Duodenal mucosa (tissue), 2 donors: Measurements from ENCODE around the gene ZNF574.
"Not testable (repeated sequence)": the region's sequence is repeated elsewhere in the genome, so short reads cannot be mapped to it uniquely, and the experiment has no call there.

ENCODE experiments used
- H3K27ac ChIP-seq: one replicate; pipeline ENCODE4 v1.7.0; 2013; ENCODE audit warnings: low read depth, low read length
- H3K27me3 ChIP-seq, 2 donors: one replicate each; pipeline ENCODE4 v1.7.0; 2013; ENCODE audit warnings: low read length in 2 of 2, control low read depth in 1 of 2; ENCODE audit not compliant: insufficient read depth in 2 of 2, control insufficient read depth in 1 of 2
- H3K36me3 ChIP-seq, 2 donors: one replicate each; pipeline ENCODE4 v1.7.0; 2013; ENCODE audit warnings: low read length in 2 of 2, control low read depth in 1 of 2; ENCODE audit not compliant: insufficient read depth in 2 of 2, control insufficient read depth in 1 of 2
- H3K4me1 ChIP-seq, 2 donors: one replicate each; pipeline ENCODE4 v1.7.0; 2013; ENCODE audit warnings: low read length in 2 of 2, control low read depth in 1 of 2; ENCODE audit not compliant: insufficient read depth in 2 of 2, control insufficient read depth in 1 of 2
- H3K4me3 ChIP-seq, 2 donors: one replicate each; pipeline ENCODE4 v1.7.0; 2013; ENCODE audit warnings: low read length in 2 of 2, low read depth in 1 of 2
- H3K9ac ChIP-seq, 2 donors: one replicate each; pipeline ENCODE4 v1.7.0; 2013; ENCODE audit warnings: low read length in 2 of 2, low read depth in 1 of 2
- H3K9me3 ChIP-seq, 2 donors: one replicate each; pipeline ENCODE4 v1.7.0; 2013; ENCODE audit warnings: low read length in 2 of 2, control low read depth in 1 of 2; ENCODE audit not compliant: control insufficient read depth in 1 of 2

ZNF574 gene

DNA sequence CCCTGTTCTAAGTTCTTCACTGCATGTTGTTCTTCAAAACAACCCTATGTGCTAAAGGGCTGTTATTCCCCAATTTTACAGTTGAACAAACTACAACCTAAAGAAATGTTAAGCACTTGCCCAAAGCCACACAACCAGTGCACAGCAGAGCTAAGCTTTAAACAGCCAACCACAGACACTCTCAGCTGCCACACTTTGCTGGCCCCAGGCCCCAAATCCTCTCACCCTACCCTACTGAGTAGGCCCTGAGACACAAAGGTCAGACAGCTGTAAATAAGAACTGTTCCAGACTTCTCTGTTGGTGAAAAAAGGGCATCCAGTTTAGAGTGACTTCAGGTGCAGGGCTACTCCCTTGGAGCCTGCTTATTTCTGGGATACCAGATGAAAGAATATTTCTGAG is 35.9 kb upstream of the ZNF574 start:
- H3K9ac ChIP-seq, result no peak overlapping the region
- H3K36me3 ChIP-seq, result no peaks in the 10 kb centered on the region
- H3K27ac ChIP-seq, result no peak overlapping the region

GRCh38 chr19:42040491-42040890 is 35.5 kb upstream of the ZNF574 start:
- not testable (repeated sequence) for H3K9ac ChIP-seq, H3K9me3 ChIP-seq, H3K36me3 ChIP-seq, H3K4me3 ChIP-seq, H3K4me1 ChIP-seq, H3K27me3 ChIP-seq, H3K27ac ChIP-seq

More for the DNA sequence above, 35.9 kb upstream of the ZNF574 start:
- no peak overlapping the region for H3K4me3 ChIP-seq
- no peaks in the 10 kb centered on the region for H3K9me3 ChIP-seq
- H3K4me1 ChIP-seq, result no peaks in the 10 kb centered on the region
- H3K27me3 ChIP-seq, result no peaks in the 10 kb centered on the region

GRCh38 chr19:42042455-42043170 is 33.4 kb upstream of the ZNF574 start:
- Histone ChIP-seq H3K4me1 (no peaks in the 10 kb centered on the region), H3K4me3 (no peak overlapping the region), H3K9ac (no peak overlapping the region), H3K36me3 (no peaks in the 10 kb centered on the region), H3K27ac (no peak overlapping the region), H3K27me3 (no peaks in the 10 kb centered on the region), H3K9me3 (no peaks in the 10 kb centered on the region)

DNA sequence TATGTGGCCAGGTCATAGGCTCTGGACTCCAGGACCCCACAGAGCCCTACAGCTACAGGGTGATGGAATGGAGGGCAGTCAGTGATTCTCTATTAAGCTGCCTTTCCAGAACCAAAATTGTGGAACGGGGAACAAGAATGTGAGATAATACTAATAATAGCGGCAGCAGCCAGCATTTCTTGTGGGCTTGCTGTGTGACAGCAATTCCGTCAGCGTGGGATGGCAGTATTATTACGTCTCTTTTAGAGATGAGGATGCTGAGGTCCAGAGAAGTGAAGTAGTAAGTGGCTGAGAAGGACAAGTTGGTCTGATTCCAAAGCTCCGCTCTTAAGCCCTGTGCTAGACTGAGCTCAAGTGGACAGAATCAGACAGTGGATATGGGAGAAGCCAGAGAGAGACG is 30.4 kb upstream of the ZNF574 start:
- H3K9me3 ChIP-seq, result no peaks in the 10 kb centered on the region
- no peaks in the 10 kb centered on the region for H3K27me3 ChIP-seq
- no peak overlapping the region for H3K27ac ChIP-seq
- H3K9ac ChIP-seq, result no peak overlapping the region
- H3K4me3 ChIP-seq, result no peak overlapping the region
- no peaks in the 10 kb centered on the region for H3K36me3 ChIP-seq
- H3K4me1 ChIP-seq, result peaks cover 6 to 10% of the 10 kb centered on the region in 2 donors

- H3K4me1 ChIP-seq, result peaks cover 6 to 10% of the 10 kb centered on the region in 2 donors
- H3K27me3 ChIP-seq, result no peaks in the 10 kb centered on the region
- H3K27ac ChIP-seq, result no peak overlapping the region
- H3K9ac ChIP-seq, result peak overlapping the region in 1 of 2 donors; percentile 43
- H3K9me3 ChIP-seq, result no peaks in the 10 kb centered on the region
- H3K4me3 ChIP-seq, result peak overlapping the region; percentile 52 to 65
- H3K36me3 ChIP-seq, result no peaks in the 10 kb centered on the region
These were observed 27.0 kb upstream of the ZNF574 start for GRCh38 chr19:42048992-42049391.

DNA sequence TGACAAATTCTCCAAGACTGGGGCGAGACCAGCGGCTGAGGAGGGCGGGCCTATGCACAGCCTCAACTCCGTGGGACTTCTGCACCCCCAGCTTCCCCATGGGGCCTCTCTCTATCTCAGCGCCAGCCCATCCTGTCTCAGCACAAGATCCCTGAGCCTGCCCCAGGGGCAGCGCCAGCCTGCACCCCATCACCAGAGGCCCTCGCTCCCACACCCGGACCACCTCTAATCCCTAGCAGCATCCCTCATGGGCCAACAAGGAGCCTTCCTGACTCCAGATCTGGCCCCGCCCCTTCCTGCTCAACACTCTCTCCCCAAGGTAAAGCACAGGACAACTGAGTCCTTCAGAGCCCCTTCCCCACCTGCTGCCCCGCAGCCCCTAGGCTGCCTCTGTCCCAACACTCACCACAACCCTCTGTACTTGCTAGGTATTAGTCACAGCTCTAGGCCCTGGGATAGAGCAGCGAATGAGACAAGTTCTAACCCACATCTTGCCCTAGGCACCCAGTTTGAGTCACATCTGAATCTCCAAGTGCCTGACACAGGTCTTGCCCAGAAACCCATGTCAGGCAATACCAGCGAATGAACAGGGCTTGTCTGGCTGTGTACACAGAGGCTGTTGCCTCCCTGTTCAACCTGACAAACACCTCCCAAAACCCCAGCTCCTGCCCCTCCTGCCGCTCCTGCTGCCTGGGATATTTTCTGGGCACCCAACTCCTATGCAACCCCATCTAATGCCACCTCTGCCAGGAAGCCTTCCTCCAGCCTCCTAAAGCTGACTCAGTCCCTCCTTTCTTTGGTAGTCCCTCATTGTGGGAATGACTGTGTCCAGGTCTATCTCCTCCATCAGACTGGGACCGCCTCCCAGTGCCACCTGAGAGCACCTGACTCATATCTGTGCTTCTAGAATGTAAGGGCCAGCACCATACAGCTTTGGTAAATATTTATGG is 24.5 kb upstream of the ZNF574 start:
- no peak overlapping the region for H3K4me3 ChIP-seq
- peaks cover 6 to 10% of the 10 kb centered on the region in 2 donors for H3K4me1 ChIP-seq
- H3K27me3 ChIP-seq, result no peaks in the 10 kb centered on the region
- no peaks in the 10 kb centered on the region for H3K36me3 ChIP-seq
- no peak overlapping the region for H3K9ac ChIP-seq
- no peak overlapping the region for H3K27ac ChIP-seq
- no peaks in the 10 kb centered on the region for H3K9me3 ChIP-seq

DNA sequence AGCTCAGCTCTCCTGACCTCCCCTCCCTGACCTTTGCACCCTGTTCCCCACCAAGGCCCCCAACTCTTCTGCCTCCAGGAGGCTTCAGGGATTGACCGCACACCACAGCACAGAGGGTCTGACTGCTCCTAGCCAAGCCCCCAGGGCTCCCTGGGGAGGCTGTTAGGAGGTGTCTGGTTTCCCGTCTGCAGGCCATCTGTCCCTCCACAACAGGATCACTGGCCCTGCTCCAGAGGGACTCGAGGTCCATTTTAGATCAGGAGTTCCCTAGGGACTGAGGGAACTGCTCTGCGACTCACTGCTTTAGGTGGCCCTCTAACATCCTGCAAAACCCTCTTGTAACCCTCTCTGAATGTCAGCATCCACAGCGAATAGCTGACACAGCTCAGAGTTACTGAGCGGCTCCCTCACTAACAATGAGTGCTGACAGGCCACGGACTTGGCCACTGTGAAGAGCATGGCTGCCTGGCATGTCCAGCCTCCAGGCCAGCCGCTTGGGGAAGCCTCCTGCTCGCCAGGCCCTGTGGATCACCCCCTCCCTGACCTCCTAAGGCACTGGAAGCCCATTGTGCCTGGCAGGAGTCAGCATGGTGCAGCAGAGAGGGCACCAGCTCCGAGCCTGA is 23.6 kb upstream of the ZNF574 start:
- no peaks in the 10 kb centered on the region for H3K36me3 ChIP-seq
- no peak overlapping the region for H3K4me3 ChIP-seq
- peaks cover 6 to 10% of the 10 kb centered on the region in 2 donors for H3K4me1 ChIP-seq
- no peak overlapping the region for H3K9ac ChIP-seq
- no peaks in the 10 kb centered on the region for H3K27me3 ChIP-seq
- H3K27ac ChIP-seq, result no peak overlapping the region
- no peaks in the 10 kb centered on the region for H3K9me3 ChIP-seq

GRCh38 chr19:42053037-42053935 is 22.7 kb upstream of the ZNF574 start:
- Histone ChIP-seq H3K36me3 (no peaks in the 10 kb centered on the region), H3K27ac (no peak overlapping the region), H3K27me3 (no peaks in the 10 kb centered on the region), H3K4me1 (peaks cover 6 to 10% of the 10 kb centered on the region in 2 donors), H3K4me3 (no peak overlapping the region), H3K9me3 (no peaks in the 10 kb centered on the region), H3K9ac (no peak overlapping the region)

DNA sequence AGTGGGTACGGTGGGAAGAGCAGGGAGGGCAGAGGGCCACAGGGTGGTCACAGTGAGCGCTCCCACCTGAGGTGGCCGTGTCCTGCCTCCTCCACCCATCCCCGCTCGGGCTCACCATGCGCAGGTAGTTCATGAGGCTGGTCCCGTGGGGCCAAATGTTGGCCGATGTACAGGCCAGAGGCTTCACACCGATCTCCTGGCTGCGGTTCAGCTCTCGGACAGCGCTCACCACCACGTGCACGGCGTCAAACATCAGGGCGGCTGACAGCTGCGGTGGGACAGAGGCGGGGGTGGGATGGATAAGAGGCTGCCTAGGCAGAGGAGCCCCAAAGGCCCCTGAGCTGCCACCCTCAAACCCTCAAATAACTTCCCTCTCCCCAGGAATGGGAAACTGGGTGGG is 21.8 kb upstream of the ZNF574 start:
- H3K36me3 ChIP-seq, result no peaks in the 10 kb centered on the region
- peaks cover 4% of the 10 kb centered on the region in 2 donors for H3K4me1 ChIP-seq
- no peak overlapping the region for H3K27ac ChIP-seq
- no peaks in the 10 kb centered on the region for H3K27me3 ChIP-seq
- no peak overlapping the region for H3K9ac ChIP-seq
- no peak overlapping the region for H3K4me3 ChIP-seq
- no peaks in the 10 kb centered on the region for H3K9me3 ChIP-seq
